ENCODE results near the gene SYNPR. TPM values are rescaled to one million over a fixed set of nuclear protein-coding genes. Genes with fewer than 3 reads are reported as not detected.

The SYNPR gene
- total RNA-seq, 1 experiment from 2014 or later = 0.85 TPM

GRCh38 chr3:63662011-63662410 lies 383.9 kb downstream of the SYNPR start:
- Mint-ChIP-seq H3K9me3 (no peaks in the 10 kb centered on the region), H3K36me3 (no peaks in the 10 kb centered on the region), H3K27me3 (ENCODE audit: low read depth) (no peaks in the 10 kb centered on the region), H3K4me1 (peaks cover 9% of the 10 kb centered on the region), H3K4me3 (no peak overlapping the region), H3K27ac (no peak overlapping the region)
- no peak for TF ChIP-seq NFATC4 (CRISPR knock-in tag; IDR thresholded peaks at IDR 0.05)
- no peak for TF ChIP-seq ZBTB43 (CRISPR knock-in tag; IDR thresholded peaks at IDR 0.05)
- no peak for TF ChIP-seq FOXP1 (CRISPR knock-in tag; IDR thresholded peaks at IDR 0.05; ENCODE audit: borderline replicate concordance)
- TF ChIP-seq ETV6 (CRISPR knock-in tag; IDR thresholded peaks at IDR 0.05) = no peak
- TF ChIP-seq SMAD3 (CRISPR knock-in tag; IDR thresholded peaks at IDR 0.05; ENCODE audit: borderline replicate concordance) = no peak
- no peak for TF ChIP-seq KAT7 (CRISPR knock-in tag; IDR thresholded peaks at IDR 0.05; ENCODE audit: borderline replicate concordance)
- no peak for TF ChIP-seq GRHL2 (CRISPR knock-in tag; IDR thresholded peaks at IDR 0.05; ENCODE audit: insufficient replicate concordance, severe bottlenecking)
- no peak for TF ChIP-seq ZNF232 (CRISPR knock-in tag; IDR thresholded peaks at IDR 0.05)
- TF ChIP-seq USF1 (CRISPR knock-in tag; IDR thresholded peaks at IDR 0.05) = no peak
- TF ChIP-seq STAT6 (CRISPR knock-in tag; conservative IDR thresholded peaks at IDR 0.05; ENCODE audit: low read depth) = no peak
- TF ChIP-seq ZBTB21 (CRISPR knock-in tag; IDR thresholded peaks at IDR 0.05; ENCODE audit: borderline replicate concordance) = no peak
- TF ChIP-seq CREB1 (CRISPR knock-in tag; IDR thresholded peaks at IDR 0.05) = no peak
- TF ChIP-seq ZNF219 (CRISPR knock-in tag; IDR thresholded peaks at IDR 0.05; ENCODE audit: borderline replicate concordance) = no peak
- no peak for TF ChIP-seq EMX1 (CRISPR knock-in tag; IDR thresholded peaks at IDR 0.05)
- TF ChIP-seq FOXK1 (CRISPR knock-in tag; IDR thresholded peaks at IDR 0.05) = no peak
- TF ChIP-seq CREM (CRISPR knock-in tag; IDR thresholded peaks at IDR 0.05) = no peak
- no peak for TF ChIP-seq TP53 (CRISPR knock-in tag; IDR thresholded peaks at IDR 0.05)
- no peak for TF ChIP-seq ZNF425 (CRISPR knock-in tag; conservative IDR thresholded peaks at IDR 0.05)
- POLR2A ChIA-PET = no interaction called here
- DNase-seq (ENCODE audit: low spot score) (no peak), ATAC-seq (peak; percentile 59)
- CTCF ChIA-PET = interaction anchor here (0.6 to 4.9 kb wide), 24 partner anchors 12 to 384 kb away, joined by 3 to 57 read pairs (median 4); partner anchors contain the start of genes C3orf49 and SYNPR

GRCh38 chr3:63662500-63662899 lies 384.4 kb downstream of the SYNPR start:
- peak; percentile 21 for DNase-seq (ENCODE audit: low spot score)
- Mint-ChIP-seq H3K9me3 (no peaks in the 10 kb centered on the region), H3K4me3 (no peak overlapping the region), H3K27me3 (ENCODE audit: low read depth) (no peaks in the 10 kb centered on the region), H3K27ac (no peak overlapping the region), H3K36me3 (no peaks in the 10 kb centered on the region), H3K4me1 (peaks cover 9% of the 10 kb centered on the region)
- peak; percentile 96 for ATAC-seq
- ChIA-PET CTCF (interaction anchor here (0.6 to 4.9 kb wide), 20 partner anchors 11 to 384 kb away, joined by 3 to 57 read pairs (median 4); partner anchors contain the start of genes C3orf49 and SYNPR), POLR2A (no interaction called here)
- TF ChIP-seq SOX15 (CRISPR knock-in tag; IDR thresholded peaks at IDR 0.05) (no peak), FOXP1 (CRISPR knock-in tag; IDR thresholded peaks at IDR 0.05; ENCODE audit: borderline replicate concordance) (no peak), E2F4 (CRISPR knock-in tag; IDR thresholded peaks at IDR 0.05; ENCODE audit: borderline replicate concordance, low read depth) (no peak), TEAD1 (CRISPR knock-in tag; IDR thresholded peaks at IDR 0.05) (no peak)

Data from WTC11 (cell line).